ENCODE results near the gene RPS6KA5.

Gene RPS6KA5

DNA sequence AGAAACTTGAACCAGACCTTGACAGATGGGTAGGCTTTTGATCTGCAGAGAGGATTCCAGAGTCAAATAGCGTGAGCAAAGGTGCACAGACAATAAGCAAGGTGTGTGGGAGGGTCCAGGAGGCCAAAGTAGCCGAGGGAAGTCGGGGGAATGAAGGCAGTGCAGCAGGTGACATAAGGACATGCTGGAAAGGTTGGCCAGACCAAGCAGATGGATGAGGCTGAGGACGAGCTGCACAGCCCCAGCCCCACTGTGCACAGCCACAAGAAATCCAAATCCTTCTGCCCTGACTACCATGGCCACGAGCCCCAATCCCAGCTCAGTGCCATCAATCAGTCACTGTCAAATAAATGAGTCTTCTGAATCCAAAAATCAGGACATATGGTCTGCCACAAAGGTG lies 249.6 kb downstream of the RPS6KA5 start:
- Histone ChIP-seq H3K27ac (replicated peaks) (no peak overlapping the region), H3K27me3 (ENCODE audit: insufficient read depth, poor library complexity, severe bottlenecking) (peaks cover 5% of the 10 kb centered on the region), H3K4me3 (replicated peaks; ENCODE audit: insufficient read depth, low read length) (no peak overlapping the region)
- DNase-seq (ENCODE audit: low read depth in 1 of 2, low spot score in 1 of 2): no peak
- TF ChIP-seq GABPA (IDR thresholded peaks at IDR 0.05; ENCODE audit: low read depth): no peak
- TF ChIP-seq, protein P1, sequence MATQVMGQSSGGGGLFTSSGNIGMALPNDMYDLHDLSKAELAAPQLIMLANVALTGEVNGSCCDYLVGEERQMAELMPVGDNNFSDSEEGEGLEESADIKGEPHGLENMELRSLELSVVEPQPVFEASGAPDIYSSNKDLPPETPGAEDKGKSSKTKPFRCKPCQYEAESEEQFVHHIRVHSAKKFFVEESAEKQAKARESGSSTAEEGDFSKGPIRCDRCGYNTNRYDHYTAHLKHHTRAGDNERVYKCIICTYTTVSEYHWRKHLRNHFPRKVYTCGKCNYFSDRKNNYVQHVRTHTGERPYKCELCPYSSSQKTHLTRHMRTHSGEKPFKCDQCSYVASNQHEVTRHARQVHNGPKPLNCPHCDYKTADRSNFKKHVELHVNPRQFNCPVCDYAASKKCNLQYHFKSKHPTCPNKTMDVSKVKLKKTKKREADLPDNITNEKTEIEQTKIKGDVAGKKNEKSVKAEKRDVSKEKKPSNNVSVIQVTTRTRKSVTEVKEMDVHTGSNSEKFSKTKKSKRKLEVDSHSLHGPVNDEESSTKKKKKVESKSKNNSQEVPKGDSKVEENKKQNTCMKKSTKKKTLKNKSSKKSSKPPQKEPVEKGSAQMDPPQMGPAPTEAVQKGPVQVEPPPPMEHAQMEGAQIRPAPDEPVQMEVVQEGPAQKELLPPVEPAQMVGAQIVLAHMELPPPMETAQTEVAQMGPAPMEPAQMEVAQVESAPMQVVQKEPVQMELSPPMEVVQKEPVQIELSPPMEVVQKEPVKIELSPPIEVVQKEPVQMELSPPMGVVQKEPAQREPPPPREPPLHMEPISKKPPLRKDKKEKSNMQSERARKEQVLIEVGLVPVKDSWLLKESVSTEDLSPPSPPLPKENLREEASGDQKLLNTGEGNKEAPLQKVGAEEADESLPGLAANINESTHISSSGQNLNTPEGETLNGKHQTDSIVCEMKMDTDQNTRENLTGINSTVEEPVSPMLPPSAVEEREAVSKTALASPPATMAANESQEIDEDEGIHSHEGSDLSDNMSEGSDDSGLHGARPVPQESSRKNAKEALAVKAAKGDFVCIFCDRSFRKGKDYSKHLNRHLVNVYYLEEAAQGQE (IDR thresholded peaks at IDR 0.05; ENCODE audit: insufficient replicate concordance, low read depth): no peak
- no peak for TF ChIP-seq SPI1 (IDR thresholded peaks at IDR 0.05; ENCODE audit: borderline replicate concordance, low read depth)
- no peak for TF ChIP-seq POLR2AphosphoS5 (IDR thresholded peaks at IDR 0.05; ENCODE audit: low read depth)
- TF ChIP-seq, protein P2, sequence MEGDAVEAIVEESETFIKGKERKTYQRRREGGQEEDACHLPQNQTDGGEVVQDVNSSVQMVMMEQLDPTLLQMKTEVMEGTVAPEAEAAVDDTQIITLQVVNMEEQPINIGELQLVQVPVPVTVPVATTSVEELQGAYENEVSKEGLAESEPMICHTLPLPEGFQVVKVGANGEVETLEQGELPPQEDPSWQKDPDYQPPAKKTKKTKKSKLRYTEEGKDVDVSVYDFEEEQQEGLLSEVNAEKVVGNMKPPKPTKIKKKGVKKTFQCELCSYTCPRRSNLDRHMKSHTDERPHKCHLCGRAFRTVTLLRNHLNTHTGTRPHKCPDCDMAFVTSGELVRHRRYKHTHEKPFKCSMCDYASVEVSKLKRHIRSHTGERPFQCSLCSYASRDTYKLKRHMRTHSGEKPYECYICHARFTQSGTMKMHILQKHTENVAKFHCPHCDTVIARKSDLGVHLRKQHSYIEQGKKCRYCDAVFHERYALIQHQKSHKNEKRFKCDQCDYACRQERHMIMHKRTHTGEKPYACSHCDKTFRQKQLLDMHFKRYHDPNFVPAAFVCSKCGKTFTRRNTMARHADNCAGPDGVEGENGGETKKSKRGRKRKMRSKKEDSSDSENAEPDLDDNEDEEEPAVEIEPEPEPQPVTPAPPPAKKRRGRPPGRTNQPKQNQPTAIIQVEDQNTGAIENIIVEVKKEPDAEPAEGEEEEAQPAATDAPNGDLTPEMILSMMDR (IDR thresholded peaks at IDR 0.05; ENCODE audit: insufficient read depth, low read length): no peak

- TF ChIP-seq GABPA (IDR thresholded peaks at IDR 0.05; ENCODE audit: low read depth): no peak
- TF ChIP-seq, protein P2 (IDR thresholded peaks at IDR 0.05; ENCODE audit: insufficient read depth, low read length): no peak
- TF ChIP-seq, protein P1 (IDR thresholded peaks at IDR 0.05; ENCODE audit: insufficient replicate concordance, low read depth): no peak
- TF ChIP-seq POLR2AphosphoS5 (IDR thresholded peaks at IDR 0.05; ENCODE audit: low read depth): no peak
- TF ChIP-seq SPI1 (IDR thresholded peaks at IDR 0.05; ENCODE audit: borderline replicate concordance, low read depth): no peak
- H3K27ac ChIP-seq (replicated peaks): no peak overlapping the region
- DNase-seq (ENCODE audit: low read depth in 1 of 2, low spot score in 1 of 2): no peak
- H3K27me3 ChIP-seq (ENCODE audit: insufficient read depth, poor library complexity, severe bottlenecking): no peaks in the 10 kb centered on the region
- no peak overlapping the region for H3K4me3 ChIP-seq (replicated peaks; ENCODE audit: insufficient read depth, low read length)
These were observed 250.7 kb downstream of the RPS6KA5 start for GRCh38 chr14:90809530-90810312.

GRCh38 chr14:90808759-90809529 lies 251.5 kb downstream of the RPS6KA5 start:
- no peak overlapping the region for H3K27ac ChIP-seq (replicated peaks)
- no peak for DNase-seq (ENCODE audit: low read depth in 1 of 2, low spot score in 1 of 2)
- H3K27me3 ChIP-seq (ENCODE audit: insufficient read depth, poor library complexity, severe bottlenecking): no peaks in the 10 kb centered on the region
- no peak for TF ChIP-seq GABPA (IDR thresholded peaks at IDR 0.05; ENCODE audit: low read depth)
- no peak for TF ChIP-seq POLR2AphosphoS5 (IDR thresholded peaks at IDR 0.05; ENCODE audit: low read depth)
- TF ChIP-seq, protein P1 (IDR thresholded peaks at IDR 0.05; ENCODE audit: insufficient replicate concordance, low read depth): no peak
- no peak for TF ChIP-seq SPI1 (IDR thresholded peaks at IDR 0.05; ENCODE audit: borderline replicate concordance, low read depth)
- TF ChIP-seq, protein P2 (IDR thresholded peaks at IDR 0.05; ENCODE audit: insufficient read depth, low read length): no peak
- no peak overlapping the region for H3K4me3 ChIP-seq (replicated peaks; ENCODE audit: insufficient read depth, low read length)

All from HL-60 (cell line).